Left renal cortex interstitium (tissue), 4 donors: Measurements from ENCODE around the gene IDE. TPM values are rescaled to one million over a fixed set of nuclear protein-coding genes. Genes with fewer than 3 reads are reported as not detected.
"Not testable (repeated sequence)": the region's sequence is repeated elsewhere in the genome, so short reads cannot be mapped to it uniquely, and the experiment has no call there.

Experiments
- DNase-seq, 4 donors: peaks; one replicate each; pipeline ENCODE4 v3.0.0-alpha.2; 2013; ENCODE audit warnings: low read depth in 4 of 4, low spot score in 2 of 4, missing footprints in 1 of 4
- polyA plus RNA-seq, 4 donors: library from polyadenylated mRNA; unstranded; fragments of 120-200 nt; gene quantifications; one replicate each; pipeline ENCODE4 v1.2.1, GENCODE V29; 2013; ENCODE audit not compliant: insufficient read length in 4 of 4

Gene IDE
- 10 to 100 TPM; 19.7 to 30.2 (median 24.0) TPM for polyA plus RNA-seq

- peak in 2 of 4 donors; percentile 78 to 81 for DNase-seq
These were observed at the start of gene IDE for GRCh38 chr10:92573798-92574547. Gene IDE (minus strand): TSS chr10:92574093. CDS start chr10:92574019, 74 bp downstream.

- DNase-seq = no peak
These were observed 45.5 kb upstream of the IDE start for GRCh38 chr10:92619368-92619767.

GRCh38 chr10:92615515-92615914 is 41.6 kb upstream of the IDE start:
- DNase-seq = no peak

GRCh38 chr10:92604841-92605240 is 30.9 kb upstream of the IDE start:
- DNase-seq = no peak

- DNase-seq = no peak
These were observed 24.4 kb upstream of the IDE start for GRCh38 chr10:92598321-92598720.

- no peak for DNase-seq
These were observed 21.6 kb upstream of the IDE start for GRCh38 chr10:92595505-92595904.

- DNase-seq = no peak
These were observed 20.0 kb upstream of the IDE start for GRCh38 chr10:92593619-92594588.

GRCh38 chr10:92592761-92593618 is 19.1 kb upstream of the IDE start, which contains the start of gene KIF11:
Gene KIF11 (plus strand): TSS chr10:92593130. CDS start chr10:92593376, 246 bp downstream.
- DNase-seq = peak; percentile 88 to 98 (median 96)

GRCh38 chr10:92591550-92592022 is 17.7 kb upstream of the IDE start:
- peak in 2 of 4 donors; percentile 81 to 82 for DNase-seq

- no peak for DNase-seq
These were observed 17.0 kb upstream of the IDE start for GRCh38 chr10:92590623-92591549.

GRCh38 chr10:92582347-92582746 is 8.5 kb upstream of the IDE start:
- DNase-seq = not testable (repeated sequence)

GRCh38 chr10:92575961-92576360 is 2.1 kb upstream of the IDE start:
- no peak for DNase-seq

- peak in 1 of 4 donors; percentile 63 for DNase-seq
These were observed 812 bp upstream of the IDE start for GRCh38 chr10:92574548-92575261.

- DNase-seq = no peak
These were observed 649 bp downstream of the IDE start for GRCh38 chr10:92573091-92573797.

GRCh38 chr10:92572362-92573090 is 1.4 kb downstream of the IDE start:
- no peak for DNase-seq

- no peak for DNase-seq
These were observed 2.2 kb downstream of the IDE start for GRCh38 chr10:92571649-92572048.

- not testable (repeated sequence) for DNase-seq
These were observed 4.2 kb downstream of the IDE start for GRCh38 chr10:92569663-92570062.
